Measurements from ENCODE around the gene CXorf66.

CXorf66 gene

GRCh38 chrX:139920316-139920715 lies 45.0 kb downstream of the CXorf66 start:
- Histone ChIP-seq H3K79me1 (ENCODE audit: low read length) (no peaks in the 10 kb centered on the region), H2AK5ac (ENCODE audit: low read length) (no peak overlapping the region), H4K91ac (ENCODE audit: low read depth, low read length) (no peak overlapping the region), H3K14ac (ENCODE audit: low read length) (no peak overlapping the region), H3K79me2 (ENCODE audit: control insufficient read depth, insufficient read depth, low read length, poor library complexity) (no peaks in the 10 kb centered on the region), H4K8ac (ENCODE audit: low read depth, low read length) (no peak overlapping the region), H2BK12ac (ENCODE audit: low read length) (no peak overlapping the region), H3K4me3 (ENCODE audit: low read depth, low read length) (no peak overlapping the region), H2AFZ (ENCODE audit: insufficient read depth, low read length, poor library complexity) (no peak overlapping the region), H3K4ac (ENCODE audit: low read depth, low read length) (no peak overlapping the region), H3K4me1 (ENCODE audit: control insufficient read depth in 1 of 2, insufficient read depth in 2 of 2, low read length in 2 of 2) (no peaks in the 10 kb centered on the region), H3K27me3 (ENCODE audit: insufficient read depth, low read length) (no peaks in the 10 kb centered on the region), H3K9me3 (ENCODE audit: insufficient read depth, low read depth, low read length) (no peaks in the 10 kb centered on the region), H3K9ac (ENCODE audit: low read length) (no peak overlapping the region), H2BK120ac (ENCODE audit: insufficient read depth, low read length, poor library complexity) (no peak overlapping the region), H3K36me3 (ENCODE audit: control insufficient read depth in 1 of 2, insufficient read depth in 2 of 2, low read length in 2 of 2) (no peaks in the 10 kb centered on the region), H4K12ac (ENCODE audit: low read depth, low read length) (no peak overlapping the region), H3K4me2 (ENCODE audit: low read length) (no peak overlapping the region), H3K27ac (ENCODE audit: low read depth, low read length) (no peak overlapping the region), H2BK5ac (ENCODE audit: low read depth, low read length, poor library complexity) (no peak overlapping the region), H3K18ac (ENCODE audit: low read length) (no peak overlapping the region), H3K23ac (ENCODE audit: low read length) (no peak overlapping the region)
- no peak for DNase-seq
- WGBS (ENCODE audit: extremely low coverage, insufficient coverage, insufficient read length), result no CpG with 5 or more reads among the region's 1 CpG

- no CpG with 5 or more reads among the region's 1 CpG for WGBS (ENCODE audit: extremely low coverage, insufficient coverage, insufficient read length)
- no peak overlapping the region for H2AFZ ChIP-seq (ENCODE audit: insufficient read depth, low read length, poor library complexity)
- H3K27me3 ChIP-seq (ENCODE audit: insufficient read depth, low read length), result no peaks in the 10 kb centered on the region
- H2BK12ac ChIP-seq (ENCODE audit: low read length), result no peak overlapping the region
- H2BK5ac ChIP-seq (ENCODE audit: low read depth, low read length, poor library complexity), result no peak overlapping the region
- H3K4me3 ChIP-seq (ENCODE audit: low read depth, low read length), result no peak overlapping the region
- no peak overlapping the region for H4K8ac ChIP-seq (ENCODE audit: low read depth, low read length)
- no peak overlapping the region for H2BK120ac ChIP-seq (ENCODE audit: insufficient read depth, low read length, poor library complexity)
- no peaks in the 10 kb centered on the region for H3K36me3 ChIP-seq (ENCODE audit: control insufficient read depth in 1 of 2, insufficient read depth in 2 of 2, low read length in 2 of 2)
- no peak overlapping the region for H4K91ac ChIP-seq (ENCODE audit: low read depth, low read length)
- no peaks in the 10 kb centered on the region for H3K79me1 ChIP-seq (ENCODE audit: low read length)
- H3K18ac ChIP-seq (ENCODE audit: low read length), result no peak overlapping the region
- H3K14ac ChIP-seq (ENCODE audit: low read length), result no peak overlapping the region
- H3K9me3 ChIP-seq (ENCODE audit: insufficient read depth, low read depth, low read length), result no peaks in the 10 kb centered on the region
- no peak overlapping the region for H2AK5ac ChIP-seq (ENCODE audit: low read length)
- no peaks in the 10 kb centered on the region for H3K79me2 ChIP-seq (ENCODE audit: control insufficient read depth, insufficient read depth, low read length, poor library complexity)
- H3K27ac ChIP-seq (ENCODE audit: low read depth, low read length), result no peak overlapping the region
- no peak overlapping the region for H3K23ac ChIP-seq (ENCODE audit: low read length)
- no peak overlapping the region for H4K12ac ChIP-seq (ENCODE audit: low read depth, low read length)
- H3K4me2 ChIP-seq (ENCODE audit: low read length), result no peak overlapping the region
- no peaks in the 10 kb centered on the region for H3K4me1 ChIP-seq (ENCODE audit: control insufficient read depth in 1 of 2, insufficient read depth in 2 of 2, low read length in 2 of 2)
- no peak overlapping the region for H3K9ac ChIP-seq (ENCODE audit: low read length)
- no peak for DNase-seq
- H3K4ac ChIP-seq (ENCODE audit: low read depth, low read length), result no peak overlapping the region
Observed at GRCh38 chrX:139914421-139914820, 50.9 kb downstream of the CXorf66 start.

- no CpG with 5 or more reads among the region's 3 CpGs for WGBS (ENCODE audit: extremely low coverage, insufficient coverage, insufficient read length)
Observed at GRCh38 chrX:139909712-139910111, 55.6 kb downstream of the CXorf66 start.

GRCh38 chrX:139907078-139907477 lies 58.2 kb downstream of the CXorf66 start:
- H3K79me2 ChIP-seq (ENCODE audit: control insufficient read depth, insufficient read depth, low read length, poor library complexity), result no peaks in the 10 kb centered on the region
- no peaks in the 10 kb centered on the region for H3K27me3 ChIP-seq (ENCODE audit: insufficient read depth, low read length)
- H3K4ac ChIP-seq (ENCODE audit: low read depth, low read length), result no peak overlapping the region
- no peak overlapping the region for H2AFZ ChIP-seq (ENCODE audit: insufficient read depth, low read length, poor library complexity)
- peak in 1 of 2 donors; percentile 1 for DNase-seq
- no peak overlapping the region for H3K27ac ChIP-seq (ENCODE audit: low read depth, low read length)
- no peak overlapping the region for H3K23ac ChIP-seq (ENCODE audit: low read length)
- H2BK5ac ChIP-seq (ENCODE audit: low read depth, low read length, poor library complexity), result no peak overlapping the region
- no peaks in the 10 kb centered on the region for H3K9me3 ChIP-seq (ENCODE audit: insufficient read depth, low read depth, low read length)
- H2BK12ac ChIP-seq (ENCODE audit: low read length), result no peak overlapping the region
- no peak overlapping the region for H4K12ac ChIP-seq (ENCODE audit: low read depth, low read length)
- H3K4me2 ChIP-seq (ENCODE audit: low read length), result no peak overlapping the region
- H2BK120ac ChIP-seq (ENCODE audit: insufficient read depth, low read length, poor library complexity), result no peak overlapping the region
- H3K9ac ChIP-seq (ENCODE audit: low read length), result no peak overlapping the region
- H3K79me1 ChIP-seq (ENCODE audit: low read length), result no peaks in the 10 kb centered on the region
- H3K18ac ChIP-seq (ENCODE audit: low read length), result no peak overlapping the region
- H3K4me1 ChIP-seq (ENCODE audit: control insufficient read depth in 1 of 2, insufficient read depth in 2 of 2, low read length in 2 of 2), result peaks cover under 1 to 6% of the 10 kb centered on the region in 2 experiments
- H3K4me3 ChIP-seq (ENCODE audit: low read depth, low read length), result no peak overlapping the region
- no peak overlapping the region for H4K91ac ChIP-seq (ENCODE audit: low read depth, low read length)
- no CpG with 5 or more reads among the region's 3 CpGs for WGBS (ENCODE audit: extremely low coverage, insufficient coverage, insufficient read length)
- no peak overlapping the region for H4K8ac ChIP-seq (ENCODE audit: low read depth, low read length)
- H3K36me3 ChIP-seq (ENCODE audit: control insufficient read depth in 1 of 2, insufficient read depth in 2 of 2, low read length in 2 of 2), result no peaks in the 10 kb centered on the region
- no peak overlapping the region for H3K14ac ChIP-seq (ENCODE audit: low read length)
- H2AK5ac ChIP-seq (ENCODE audit: low read length), result no peak overlapping the region

More at GRCh38 chrX:139909712-139910111, 55.6 kb downstream of the CXorf66 start:
- Histone ChIP-seq H3K23ac (ENCODE audit: low read length) (no peak overlapping the region), H3K4me3 (ENCODE audit: low read depth, low read length) (no peak overlapping the region), H3K79me1 (ENCODE audit: low read length) (no peaks in the 10 kb centered on the region), H2BK5ac (ENCODE audit: low read depth, low read length, poor library complexity) (no peak overlapping the region), H2BK12ac (ENCODE audit: low read length) (no peak overlapping the region), H3K4ac (ENCODE audit: low read depth, low read length) (no peak overlapping the region), H3K27ac (ENCODE audit: low read depth, low read length) (no peak overlapping the region), H3K9ac (ENCODE audit: low read length) (no peak overlapping the region), H4K8ac (ENCODE audit: low read depth, low read length) (no peak overlapping the region), H3K9me3 (ENCODE audit: insufficient read depth, low read depth, low read length) (no peaks in the 10 kb centered on the region), H3K4me2 (ENCODE audit: low read length) (no peak overlapping the region), H3K14ac (ENCODE audit: low read length) (no peak overlapping the region), H2BK120ac (ENCODE audit: insufficient read depth, low read length, poor library complexity) (no peak overlapping the region), H2AFZ (ENCODE audit: insufficient read depth, low read length, poor library complexity) (no peak overlapping the region), H3K4me1 (ENCODE audit: control insufficient read depth in 1 of 2, insufficient read depth in 2 of 2, low read length in 2 of 2) (peaks cover 0 to under 1% of the 10 kb centered on the region in 2 experiments), H3K18ac (ENCODE audit: low read length) (no peak overlapping the region), H2AK5ac (ENCODE audit: low read length) (no peak overlapping the region), H3K79me2 (ENCODE audit: control insufficient read depth, insufficient read depth, low read length, poor library complexity) (no peaks in the 10 kb centered on the region), H4K91ac (ENCODE audit: low read depth, low read length) (no peak overlapping the region), H4K12ac (ENCODE audit: low read depth, low read length) (no peak overlapping the region), H3K27me3 (ENCODE audit: insufficient read depth, low read length) (no peaks in the 10 kb centered on the region), H3K36me3 (ENCODE audit: control insufficient read depth in 1 of 2, insufficient read depth in 2 of 2, low read length in 2 of 2) (no peaks in the 10 kb centered on the region)
- no peak for DNase-seq
